Measurements from ENCODE around the gene TMEM266. TPM values are rescaled to one million over a fixed set of nuclear protein-coding genes. Genes with fewer than 3 reads are reported as not detected.

TMEM266 gene
- total and polyA plus RNA-seq, 2 of the 4 experiments (the other 2 are of a cell fraction) = not detected

DNA sequence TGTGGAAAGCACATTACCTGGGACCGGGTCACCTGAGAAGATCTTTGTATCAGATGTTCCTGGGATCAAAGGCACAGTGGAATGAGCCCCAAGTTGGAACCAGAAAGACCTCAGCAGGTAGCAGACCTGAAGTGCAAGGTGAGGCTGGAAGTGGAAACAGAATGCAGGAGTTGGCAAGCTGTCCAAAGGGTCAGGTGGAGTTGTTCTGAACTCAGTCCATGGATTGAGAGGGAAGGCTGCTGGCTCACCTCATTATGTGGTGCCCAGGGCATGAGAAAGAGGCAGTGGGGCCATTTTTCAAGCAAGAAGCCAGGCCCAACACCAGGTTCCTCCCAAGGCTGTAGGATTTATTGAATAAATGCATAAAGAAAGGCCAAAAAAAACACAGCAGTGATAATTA is 49.3 kb downstream of the TMEM266 start:
- no peak overlapping the region for H3K14ac ChIP-seq (replicated peaks; ENCODE audit: low read depth, low read length)
- H3K4me3 ChIP-seq (ENCODE audit: insufficient read depth, low read depth, low read length) = no peak overlapping the region
- no peak overlapping the region for H2BK5ac ChIP-seq (ENCODE audit: low read depth, low read length, poor library complexity, severe bottlenecking)
- no peaks in the 10 kb centered on the region for H3K36me3 ChIP-seq (ENCODE audit: control insufficient read depth, insufficient read depth, low read length)
- dilution Hi-C loops (cut with HindIII; ENCODE audit: low sequenced_read_pairs, unreplicated experiment) = no loop called here
- H2AK9ac ChIP-seq (replicated peaks; ENCODE audit: low read depth, low read length, poor library complexity) = peak overlapping the region; percentile 11
- H3K18ac ChIP-seq (ENCODE audit: low read depth, low read length) = no peak overlapping the region
- WGBS, 2 experiments (ENCODE audit: extremely low coverage in 2 of 2, insufficient read length in 1 of 2) = 40% methylated on average over 1 of the region's 1 CpG; no CpG with 5 or more reads in 1 of the 2 experiments
- in situ Hi-C loops (cut with MboI; ENCODE audit: low sequenced_read_pairs) = no loop called here
- H2AK5ac ChIP-seq (ENCODE audit: low read depth, low read length) = no peak overlapping the region
- ATAC-seq (ENCODE audit: low read depth) (no peak), DNase-seq (no peak)
- POLR2A ChIA-PET (ENCODE audit: unreplicated experiment) = no interaction called here
- no peaks in the 10 kb centered on the region for H4K20me1 ChIP-seq (ENCODE audit: insufficient read depth, low read length)
- H3K23ac ChIP-seq (ENCODE audit: low read depth, low read length) = no peak overlapping the region
- H2AFZ ChIP-seq (replicated peaks; ENCODE audit: low read length, poor library complexity) = no peak overlapping the region
- H3K27ac ChIP-seq (ENCODE audit: insufficient read depth, low read length) = no peak overlapping the region
- H4K5ac ChIP-seq (ENCODE audit: low read depth, low read length) = no peak overlapping the region
- no peak overlapping the region for H2BK120ac ChIP-seq (ENCODE audit: low read depth, low read length)
- no peaks in the 10 kb centered on the region for H3K9me1 ChIP-seq (ENCODE audit: insufficient read depth, low read length)
- no peak overlapping the region for H3K9ac ChIP-seq (ENCODE audit: low read depth, low read length)
- TF ChIP-seq RCOR1 (IDR thresholded peaks at IDR 0.05; ENCODE audit: insufficient replicate concordance, low read length) (no peak), MAZ (IDR thresholded peaks at IDR 0.05; ENCODE audit: borderline replicate concordance, low read depth, low read length) (no peak), POLR2A (IDR thresholded peaks at IDR 0.05; ENCODE audit: low read depth, low read length) (no peak), CEBPB (IDR thresholded peaks at IDR 0.05; ENCODE audit: low read depth, low read length) (no peak)
- TF ChIP-seq, protein P1, sequence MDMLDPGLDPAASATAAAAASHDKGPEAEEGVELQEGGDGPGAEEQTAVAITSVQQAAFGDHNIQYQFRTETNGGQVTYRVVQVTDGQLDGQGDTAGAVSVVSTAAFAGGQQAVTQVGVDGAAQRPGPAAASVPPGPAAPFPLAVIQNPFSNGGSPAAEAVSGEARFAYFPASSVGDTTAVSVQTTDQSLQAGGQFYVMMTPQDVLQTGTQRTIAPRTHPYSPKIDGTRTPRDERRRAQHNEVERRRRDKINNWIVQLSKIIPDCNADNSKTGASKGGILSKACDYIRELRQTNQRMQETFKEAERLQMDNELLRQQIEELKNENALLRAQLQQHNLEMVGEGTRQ (IDR thresholded peaks at IDR 0.05; ENCODE audit: low read depth, low read length) = no peak
- no TSS peak for BruUV-seq (replicated peaks)
- CTCF ChIA-PET = no interaction called here
- peaks cover 9% of the 10 kb centered on the region for H3K27me3 ChIP-seq (ENCODE audit: control insufficient read depth, insufficient read depth, low read length)
- no peaks in the 10 kb centered on the region for H3K9me3 ChIP-seq (ENCODE audit: control insufficient read depth, insufficient read depth, low read length)
- no peaks in the 10 kb centered on the region for H3K4me1 ChIP-seq (ENCODE audit: control insufficient read depth, insufficient read depth, low read length)
- intact Hi-C loops (cut with micrococcal nuclease) = no loop called here
- H3K4ac ChIP-seq (ENCODE audit: low read depth, low read length) = no peak overlapping the region
- H2BK15ac ChIP-seq (ENCODE audit: low read depth, low read length) = no peak overlapping the region
- no peaks in the 10 kb centered on the region for H3K79me1 ChIP-seq (ENCODE audit: low read depth in 1 of 2, low read length in 2 of 2)
- H3K56ac ChIP-seq (ENCODE audit: extremely low read depth, insufficient read depth, low read length) = no peak overlapping the region
- H2BK20ac ChIP-seq (ENCODE audit: low read depth, low read length) = no peak overlapping the region
- H4K8ac ChIP-seq (ENCODE audit: low read depth in 2 of 2, low read length in 2 of 2) = no peak overlapping the region
- H3K4me2 ChIP-seq (ENCODE audit: low read depth, low read length) = no peak overlapping the region
- no peak overlapping the region for H4K91ac ChIP-seq (ENCODE audit: insufficient read depth, low read depth, low read length)
